CD4-positive, alpha-beta T cell (primary cell): ENCODE results near the gene CYS1. TPM values are rescaled to one million over a fixed set of nuclear protein-coding genes. Genes with fewer than 3 reads are reported as not detected.
"Not testable (repeated sequence)": the region's sequence is repeated elsewhere in the genome, so short reads cannot be mapped to it uniquely, and the experiment has no call there.

ENCODE experiments used
- ATAC-seq: fragments of 200-7000 bp; cut with Tn5 transposase; one replicate; pipeline ENCODE4 v1.10.0; 2022; ENCODE audit warnings: mild to moderate bottlenecking; ENCODE audit not compliant: poor library complexity
- CTCF ChIA-PET: fragments of 350-600 bp; sonication (Branson Sonifier 250); formaldehyde crosslinking; loops from one replicate; lab custom pipeline; 2021; ENCODE audit warnings: antibody characterized with exemption, inconsistent platforms; lab: Charles Lee
- POLR2A ChIA-PET: fragments of 350-600 bp; sonication (Branson Sonifier 250); formaldehyde crosslinking; loops from one replicate; lab custom pipeline; 2021; ENCODE audit warnings: antibody characterized with exemption, inconsistent platforms; lab: Charles Lee
- DNase-seq, 14 experiments: peaks; one replicate each; pipeline ENCODE4 v3.0.0-alpha.2; 2013 to 2020; ENCODE audit warnings: mixed read lengths in 2 of 14
- H3K27ac ChIP-seq, 2 donors: one replicate each; pipeline versions ENCODE4 v1.5.1 to v1.7.0; 2013; ENCODE audit warnings: low read length in 2 of 2, low read depth in 1 of 2, mild to moderate bottlenecking in 1 of 2
- H3K27me3 ChIP-seq, 2 experiments: 1 replicate in 1 of 2; 2 replicates in 1 of 2; pipeline versions ENCODE4 v1.6.1 to v1.7.0; 2013; ENCODE audit warnings: low read length in 2 of 2, control low read depth in 1 of 2, mild to moderate bottlenecking in 1 of 2, moderate library complexity in 1 of 2; ENCODE audit not compliant: insufficient read depth in 2 of 2, control insufficient read depth in 1 of 2
- H3K36me3 ChIP-seq: one replicate; pipeline ENCODE4 v1.6.1; 2013; ENCODE audit warnings: low read length, control low read depth; ENCODE audit not compliant: insufficient read depth
- H3K4me1 ChIP-seq: one replicate; pipeline ENCODE4 v1.6.1; 2013; ENCODE audit warnings: low read length, control low read depth; ENCODE audit not compliant: insufficient read depth
- H3K4me3 ChIP-seq: one replicate; pipeline ENCODE4 v1.5.1; 2013; ENCODE audit warnings: mild to moderate bottlenecking, low read length, moderate library complexity
- H3K9me3 ChIP-seq, 2 experiments: 1 replicate in 1 of 2; 2 replicates in 1 of 2; pipeline versions ENCODE4 v1.6.1 to v1.7.0; 2013; ENCODE audit warnings: low read length in 2 of 2, mild to moderate bottlenecking in 2 of 2, control low read depth in 1 of 2, moderate library complexity in 1 of 2; ENCODE audit not compliant: control insufficient read depth in 1 of 2, insufficient read depth in 1 of 2
- H3K27ac Mint-ChIP-seq: one replicate; pipeline ENCODE4 v1.8.0; 2020; ENCODE audit warnings: mixed read lengths
- H3K27me3 Mint-ChIP-seq: one replicate; pipeline ENCODE4 v1.8.0; 2021; ENCODE audit warnings: mixed read lengths
- H3K36me3 Mint-ChIP-seq: one replicate; pipeline ENCODE4 v1.8.0; 2021; ENCODE audit warnings: low read depth, mixed read lengths
- H3K4me1 Mint-ChIP-seq: one replicate; pipeline ENCODE4 v1.8.0; 2021; ENCODE audit warnings: low read depth, mixed read lengths
- H3K4me3 Mint-ChIP-seq: one replicate; pipeline ENCODE4 v1.8.0; 2020; ENCODE audit warnings: mild to moderate bottlenecking, mixed read lengths
- H3K9me3 Mint-ChIP-seq: one replicate; pipeline ENCODE4 v1.8.0; 2020; ENCODE audit warnings: mixed read lengths
- CTCF ChIP-seq: fragments of 200-600 bp; IDR thresholded peaks from one replicate; pipeline ENCODE4 v1.8.0; 2022; ENCODE audit warnings: antibody characterized with exemption, mild to moderate bottlenecking
- intact Hi-C, 2 experiments: fragments of 100-400 bp; cut with DNase I in 1 of 2; cut with micrococcal nuclease in 1 of 2; formaldehyde crosslinking; loops; one replicate each; pipeline versions ENCODE4 v1.15.1 to v1.9.0; 2023 to 2025; cut with DNase I, micrococcal nuclease
- total RNA-seq, 174 experiments: library from RNA in 2 of 174; stranded (reverse) in 2 of 174; gene quantifications; one replicate each; pipeline ENCODE4 v1.2.3 and lab custom pipeline; 2021 to 2026

Gene CYS1
- total RNA-seq, 2 experiments from 2014 or later = not detected

DNA sequence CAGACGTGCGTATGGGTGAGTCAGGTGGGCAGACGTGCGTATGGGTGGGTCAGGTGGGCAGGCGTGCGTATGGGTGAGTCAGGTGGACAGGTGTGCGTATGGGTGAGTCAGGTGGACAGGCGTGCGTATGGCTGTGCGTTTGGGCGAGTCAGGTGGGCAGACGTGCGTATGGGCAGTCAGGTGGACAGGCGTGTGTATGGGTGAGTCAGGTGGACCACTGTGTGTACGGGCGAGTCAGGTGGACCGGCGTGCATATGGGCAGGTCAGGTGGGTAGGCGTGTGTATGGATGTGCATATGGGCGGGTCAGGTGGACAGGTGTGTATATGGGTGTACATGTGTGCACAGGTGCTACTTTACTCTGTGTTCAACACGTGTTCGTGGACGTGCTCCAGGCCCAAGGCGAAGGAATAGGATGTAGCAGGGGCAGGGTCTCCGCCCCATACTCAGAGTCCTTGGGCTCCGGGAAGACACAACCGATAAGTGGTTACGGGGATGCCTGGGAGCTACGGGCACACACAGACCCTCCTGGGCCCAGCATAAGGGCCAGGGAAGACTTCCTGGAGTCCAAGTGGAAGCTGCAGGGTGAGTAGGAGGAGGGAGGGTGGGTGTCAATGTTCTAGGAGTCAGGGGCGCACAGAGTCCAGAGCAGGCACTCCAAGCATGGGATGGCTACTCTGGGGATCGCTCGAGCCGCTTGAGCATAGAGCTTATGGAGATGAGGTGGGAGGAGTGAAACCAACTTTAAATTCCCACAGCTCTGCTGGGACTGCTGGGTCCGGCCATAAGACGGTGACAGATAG is 64.0 kb downstream of the CYS1 start:
- ATAC-seq (no peak), DNase-seq (no peak)
- Histone ChIP-seq H3K27ac (no peak overlapping the region), H3K27me3 (no peaks in the 10 kb centered on the region), H3K9me3 (peaks cover 0 to 20% of the 10 kb centered on the region in 2 experiments), H3K4me3 (no peak overlapping the region), H3K36me3 (no peaks in the 10 kb centered on the region), H3K4me1 (no peaks in the 10 kb centered on the region)
- Mint-ChIP-seq H3K4me3 (no peak overlapping the region), H3K27me3 (peaks cover 13% of the 10 kb centered on the region), H3K4me1 (no peaks in the 10 kb centered on the region), H3K9me3 (peaks cover 10% of the 10 kb centered on the region), H3K36me3 (no peaks in the 10 kb centered on the region), H3K27ac (no peak overlapping the region)
- ChIA-PET CTCF (no interaction called here), POLR2A (no interaction called here)
- intact Hi-C loops = no loop called here
- TF ChIP-seq CTCF = no peak

GRCh38 chr2:10015376-10015989 is 64.7 kb downstream of the CYS1 start:
- CTCF ChIA-PET, H3K27me3 ChIP-seq, H3K4me1 Mint-ChIP-seq, H3K4me3 ChIP-seq, H3K4me3 Mint-ChIP-seq, H3K36me3 ChIP-seq, H3K9me3 Mint-ChIP-seq, POLR2A ChIA-PET, H3K4me1 ChIP-seq, intact Hi-C loops, ATAC-seq, DNase-seq, H3K36me3 Mint-ChIP-seq, H3K27ac ChIP-seq, H3K27ac Mint-ChIP-seq: not testable (repeated sequence)
- H3K27me3 Mint-ChIP-seq = peaks cover 10% of the 10 kb centered on the region
- peaks cover 0 to 20% of the 10 kb centered on the region in 2 experiments for H3K9me3 ChIP-seq

GRCh38 chr2:10014418-10015190 is 65.6 kb downstream of the CYS1 start:
- Mint-ChIP-seq H3K36me3 (no peaks in the 10 kb centered on the region), H3K4me1 (no peaks in the 10 kb centered on the region), H3K4me3 (no peak overlapping the region), H3K27me3 (peaks cover 13% of the 10 kb centered on the region), H3K27ac (no peak overlapping the region), H3K9me3 (peaks cover 10% of the 10 kb centered on the region)
- intact Hi-C loops = no loop called here
- CTCF ChIA-PET = no interaction called here
- ATAC-seq (no peak), DNase-seq (no peak)
- Histone ChIP-seq H3K27ac (no peak overlapping the region), H3K4me1 (no peaks in the 10 kb centered on the region), H3K36me3 (no peaks in the 10 kb centered on the region), H3K9me3 (peaks cover 0 to 20% of the 10 kb centered on the region in 2 experiments), H3K4me3 (no peak overlapping the region), H3K27me3 (no peaks in the 10 kb centered on the region)
- TF ChIP-seq CTCF = no peak
- POLR2A ChIA-PET = no interaction called here

GRCh38 chr2:10013651-10014417 is 66.4 kb downstream of the CYS1 start:
- peaks cover 0 to 20% of the 10 kb centered on the region in 2 experiments for H3K9me3 ChIP-seq
- DNase-seq, H3K4me3 Mint-ChIP-seq, ATAC-seq, H3K36me3 Mint-ChIP-seq, H3K4me1 Mint-ChIP-seq, H3K27ac ChIP-seq, H3K4me1 ChIP-seq, H3K4me3 ChIP-seq, H3K27me3 ChIP-seq, H3K27ac Mint-ChIP-seq, H3K9me3 Mint-ChIP-seq, H3K36me3 ChIP-seq, CTCF ChIA-PET, intact Hi-C loops, POLR2A ChIA-PET: not testable (repeated sequence)
- peaks cover 13% of the 10 kb centered on the region for H3K27me3 Mint-ChIP-seq
